ENCODE results near the gene PRTG. TPM values are rescaled to one million over a fixed set of nuclear protein-coding genes. Genes with fewer than 3 reads are reported as not detected.
A peak's percentile ranks its signal among the peaks of the same experiment; 100 is the strongest.

Gene PRTG
- total RNA-seq, 4 donors from 2014 or later = 0.05 to 2.0 (median 0.65) TPM

DNA sequence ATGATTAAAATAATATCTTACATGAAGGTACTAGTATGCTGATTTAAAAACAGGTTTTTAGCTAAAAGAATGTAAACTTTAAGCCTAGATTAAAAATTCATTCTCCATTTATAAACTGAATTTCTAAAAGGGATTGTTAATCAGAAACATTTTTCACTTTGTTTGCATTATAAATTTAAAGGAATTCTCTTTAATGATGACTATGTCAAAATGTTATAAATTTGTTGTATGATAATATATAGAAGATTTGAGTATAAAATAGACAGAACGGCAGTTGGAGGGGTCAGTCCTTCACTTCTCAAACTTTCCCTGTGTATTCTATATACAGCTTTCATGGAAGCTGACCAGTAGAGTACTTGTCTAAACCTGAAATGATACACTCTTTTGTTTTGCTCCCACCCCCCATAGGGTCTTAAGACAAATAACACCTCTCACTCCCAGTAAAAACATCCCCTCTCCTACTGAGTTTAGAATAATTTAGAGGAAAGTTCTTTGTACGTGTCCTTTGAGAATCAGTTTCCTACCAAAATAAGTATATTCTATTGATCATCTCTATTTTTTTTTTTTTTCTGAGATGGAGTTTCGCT is 90.0 kb downstream of the PRTG start:
- ATAC-seq (no peak), DNase-seq (no peak)
- no peaks in the 10 kb centered on the region for H3K36me3 ChIP-seq
- intact Hi-C loops (cut with DNase I; ENCODE audit: low total_unique reads) (no loop called here), in situ Hi-C loops (cut with MboI; ENCODE audit: low sequenced_read_pairs in 4 of 4) (loop anchor here in 2 of 4 donors (10.0 kb wide), 2 partner anchors 272 to 402 kb away; no protein-coding TSS in a partner anchor)
- no peaks in the 10 kb centered on the region for H3K9me3 ChIP-seq
- H3K27me3 ChIP-seq = no peaks in the 10 kb centered on the region
- no peaks in the 10 kb centered on the region for H3K4me1 ChIP-seq
- no peak overlapping the region for H3K27ac ChIP-seq
- TF ChIP-seq, protein P1, sequence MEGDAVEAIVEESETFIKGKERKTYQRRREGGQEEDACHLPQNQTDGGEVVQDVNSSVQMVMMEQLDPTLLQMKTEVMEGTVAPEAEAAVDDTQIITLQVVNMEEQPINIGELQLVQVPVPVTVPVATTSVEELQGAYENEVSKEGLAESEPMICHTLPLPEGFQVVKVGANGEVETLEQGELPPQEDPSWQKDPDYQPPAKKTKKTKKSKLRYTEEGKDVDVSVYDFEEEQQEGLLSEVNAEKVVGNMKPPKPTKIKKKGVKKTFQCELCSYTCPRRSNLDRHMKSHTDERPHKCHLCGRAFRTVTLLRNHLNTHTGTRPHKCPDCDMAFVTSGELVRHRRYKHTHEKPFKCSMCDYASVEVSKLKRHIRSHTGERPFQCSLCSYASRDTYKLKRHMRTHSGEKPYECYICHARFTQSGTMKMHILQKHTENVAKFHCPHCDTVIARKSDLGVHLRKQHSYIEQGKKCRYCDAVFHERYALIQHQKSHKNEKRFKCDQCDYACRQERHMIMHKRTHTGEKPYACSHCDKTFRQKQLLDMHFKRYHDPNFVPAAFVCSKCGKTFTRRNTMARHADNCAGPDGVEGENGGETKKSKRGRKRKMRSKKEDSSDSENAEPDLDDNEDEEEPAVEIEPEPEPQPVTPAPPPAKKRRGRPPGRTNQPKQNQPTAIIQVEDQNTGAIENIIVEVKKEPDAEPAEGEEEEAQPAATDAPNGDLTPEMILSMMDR (IDR thresholded peaks at IDR 0.05 in 4 of 5, conservative IDR thresholded peaks at IDR 0.05 in 1 of 5) = no peak
- no peak for TF ChIP-seq POLR2A (IDR thresholded peaks at IDR 0.05)
- H3K4me3 ChIP-seq = no peak overlapping the region

DNA sequence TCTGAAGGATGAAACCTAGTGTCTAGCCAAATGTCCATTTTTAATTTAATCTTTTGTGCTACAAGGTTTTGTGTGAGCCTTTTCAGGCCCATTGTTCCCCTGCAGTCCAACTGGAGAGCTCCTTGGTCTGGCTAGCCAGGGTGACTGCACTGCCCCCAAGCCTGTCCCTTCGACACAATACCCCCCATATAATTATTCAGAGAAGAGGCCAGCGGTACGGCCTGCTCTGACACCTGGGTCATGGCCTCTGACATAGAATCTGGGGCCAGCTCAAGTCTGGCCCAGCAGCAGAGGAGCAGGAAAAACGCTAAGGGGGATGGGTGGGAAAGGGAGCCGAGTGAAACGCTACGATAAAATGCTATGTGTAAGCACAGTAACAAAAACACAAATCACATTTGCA is 90.6 kb downstream of the PRTG start:
- Histone ChIP-seq H3K36me3 (no peaks in the 10 kb centered on the region), H3K27me3 (no peaks in the 10 kb centered on the region), H3K27ac (no peak overlapping the region), H3K4me1 (no peaks in the 10 kb centered on the region), H3K9me3 (no peaks in the 10 kb centered on the region), H3K4me3 (no peak overlapping the region)
- ATAC-seq = no peak
- no peak for DNase-seq
- in situ Hi-C loops (cut with MboI; ENCODE audit: low sequenced_read_pairs in 4 of 4) (loop anchor here in 2 of 4 donors (10.0 kb wide), 2 partner anchors 272 to 402 kb away; no protein-coding TSS in a partner anchor), intact Hi-C loops (cut with DNase I; ENCODE audit: low total_unique reads) (no loop called here)
- TF ChIP-seq POLR2A (IDR thresholded peaks at IDR 0.05) = no peak
- TF ChIP-seq, protein P1 (IDR thresholded peaks at IDR 0.05 in 4 of 5, conservative IDR thresholded peaks at IDR 0.05 in 1 of 5) = no peak

DNA sequence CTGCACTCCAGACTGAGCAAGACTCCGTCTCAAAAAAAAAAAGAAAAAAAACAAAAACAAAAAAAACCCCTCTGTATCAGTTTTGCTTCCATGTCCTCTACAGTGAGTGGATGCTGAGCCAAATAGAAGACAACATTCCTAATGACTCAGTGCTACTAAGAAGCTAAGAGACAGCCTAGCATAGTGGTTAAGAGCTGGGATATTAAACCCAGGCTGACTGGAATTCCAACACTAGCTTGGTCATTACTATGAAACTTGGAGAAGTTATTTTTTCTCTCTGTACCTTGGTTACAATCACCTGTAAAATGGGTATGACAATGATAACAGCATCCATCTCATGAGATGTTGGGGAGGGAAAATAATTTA is 93.9 kb downstream of the PRTG start:
- in situ Hi-C loops (cut with MboI; ENCODE audit: low sequenced_read_pairs in 4 of 4) = loop anchor here (10.0 to 25.0 kb wide), 3 partner anchors 124 to 406 kb away; no protein-coding TSS in a partner anchor
- Histone ChIP-seq H3K4me3 (no peak overlapping the region), H3K27ac (no peak overlapping the region), H3K36me3 (no peaks in the 10 kb centered on the region), H3K27me3 (no peaks in the 10 kb centered on the region), H3K9me3 (no peaks in the 10 kb centered on the region), H3K4me1 (no peaks in the 10 kb centered on the region)
- no peak for DNase-seq
- TF ChIP-seq, protein P1 (IDR thresholded peaks at IDR 0.05 in 4 of 5, conservative IDR thresholded peaks at IDR 0.05 in 1 of 5) = no peak
- TF ChIP-seq POLR2A (IDR thresholded peaks at IDR 0.05) = no peak
- intact Hi-C loops (cut with DNase I; ENCODE audit: low total_unique reads) = loop anchor here (10.0 kb wide), 1 partner anchor 596 kb away; the partner anchor contains the start of gene RFX7
- no peak for ATAC-seq

GRCh38 chr15:55638764-55639163 is 104.2 kb downstream of the PRTG start:
- intact Hi-C loops (cut with DNase I; ENCODE audit: low total_unique reads) (loop anchor here (1.0 kb wide), 1 partner anchor 49 kb away; no protein-coding TSS in a partner anchor), in situ Hi-C loops (cut with MboI; ENCODE audit: low sequenced_read_pairs in 4 of 4) (loop anchor here in 2 of 4 donors (5.0 to 25.0 kb wide), 3 partner anchors 51 to 274 kb away; partner anchors contain the start of gene PYGO1 (in 1 of the 2))

More at GRCh38 chr15:55638764-55639163, 104.2 kb downstream of the PRTG start:
- DNase-seq (no peak), ATAC-seq (no peak)
- no peak overlapping the region for H3K4me3 ChIP-seq
- H3K9me3 ChIP-seq = no peaks in the 10 kb centered on the region
- no peaks in the 10 kb centered on the region for H3K36me3 ChIP-seq
- no peaks in the 10 kb centered on the region for H3K27me3 ChIP-seq
- peak overlapping the region in 3 of 4 donors; percentile 88 to 94 (median 93) for H3K27ac ChIP-seq
- H3K4me1 ChIP-seq = peaks cover 13 to 23% of the 10 kb centered on the region in 2 donors
- TF ChIP-seq POLR2A (IDR thresholded peaks at IDR 0.05) = no peak
- TF ChIP-seq, protein P1 (IDR thresholded peaks at IDR 0.05 in 4 of 5, conservative IDR thresholded peaks at IDR 0.05 in 1 of 5) = no peak
